ENCODE results near the gene ESPL1. TPM values are rescaled to one million over a fixed set of nuclear protein-coding genes. Genes with fewer than 3 reads are reported as not detected.

ESPL1 gene
- total and polyA plus RNA-seq, 2 experiments from 2014 or later, result 3.3 to 8.5 TPM

DNA sequence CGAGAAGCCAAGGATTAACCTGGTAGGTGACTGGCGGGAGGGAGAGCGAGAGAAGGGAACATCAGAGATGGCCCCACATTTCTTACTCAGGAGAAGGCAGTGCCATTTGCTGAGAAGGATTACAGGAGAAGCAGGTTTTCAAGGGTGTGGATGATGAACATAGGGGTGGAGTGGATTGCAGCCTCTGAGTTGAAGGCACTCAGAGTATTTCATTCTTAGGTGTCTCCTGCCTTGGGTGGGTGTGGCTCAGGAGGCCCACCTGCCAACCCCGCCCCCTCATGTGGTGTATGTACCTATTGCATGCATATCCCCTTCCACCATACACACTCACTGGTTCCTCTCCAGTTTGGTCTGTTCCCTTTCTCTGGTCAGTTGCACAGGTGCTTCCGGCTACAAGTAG is 6.3 kb downstream of the ESPL1 start:
- H3K27ac ChIP-seq, result no peak overlapping the region
- H3K9me2 ChIP-seq (ENCODE audit: insufficient read depth), result no peaks in the 10 kb centered on the region
- WGBS, 2 experiments (ENCODE audit: low coverage in 1 of 2, low lambda C conversion rate in 2 of 2, missing lambda C conversion rate in 2 of 2), result 97% methylated on average over 5 of the region's 5 CpGs
- no peaks in the 10 kb centered on the region for H3F3A ChIP-seq (ENCODE audit: insufficient read depth)
- no peaks in the 10 kb centered on the region for H4K20me1 ChIP-seq (ENCODE audit: insufficient read depth)
- DNase-seq, result no peak
- no peak overlapping the region for H3K4me3 ChIP-seq
- no peak for TF ChIP-seq EZH2 (IDR thresholded peaks at IDR 0.05; ENCODE audit: insufficient read depth, poor library complexity, severe bottlenecking)
- no peak for TF ChIP-seq EZH2phosphoT487 (IDR thresholded peaks at IDR 0.05; ENCODE audit: insufficient read depth, low read depth)
- no peaks in the 10 kb centered on the region for H3K9me3 ChIP-seq (ENCODE audit: low read depth)
- no peak overlapping the region for H3K9ac ChIP-seq
- in situ Hi-C loops (cut with MboI), result no loop called here
- H3K79me2 ChIP-seq (ENCODE audit: insufficient read depth), result peaks cover 25% of the 10 kb centered on the region
- H3K4me2 ChIP-seq (ENCODE audit: unreplicated experiment), result no peak overlapping the region
- no peaks in the 10 kb centered on the region for H3K4me1 ChIP-seq (ENCODE audit: insufficient read depth)
- H3K36me3 ChIP-seq (ENCODE audit: low read depth), result no peaks in the 10 kb centered on the region
- no peaks in the 10 kb centered on the region for H3K27me3 ChIP-seq (replicated peaks; ENCODE audit: insufficient read depth)
- H2AFZ ChIP-seq, result no peak overlapping the region

- 87 to 96% methylated on average over 9 to 11 of the region's 11 CpGs for WGBS, 2 experiments (ENCODE audit: low coverage in 1 of 2, low lambda C conversion rate in 2 of 2, missing lambda C conversion rate in 2 of 2)
- Histone ChIP-seq H4K20me1 (ENCODE audit: insufficient read depth) (no peaks in the 10 kb centered on the region), H3K27me3 (replicated peaks; ENCODE audit: insufficient read depth) (no peaks in the 10 kb centered on the region), H3K9ac (no peak overlapping the region), H3K4me1 (ENCODE audit: insufficient read depth) (no peaks in the 10 kb centered on the region), H2AFZ (no peak overlapping the region), H3K9me3 (ENCODE audit: low read depth) (no peaks in the 10 kb centered on the region), H3K9me2 (ENCODE audit: insufficient read depth) (no peaks in the 10 kb centered on the region), H3K4me2 (ENCODE audit: unreplicated experiment) (no peak overlapping the region), H3F3A (ENCODE audit: insufficient read depth) (no peaks in the 10 kb centered on the region), H3K36me3 (ENCODE audit: low read depth) (no peaks in the 10 kb centered on the region), H3K27ac (no peak overlapping the region), H3K79me2 (ENCODE audit: insufficient read depth) (peaks cover 4% of the 10 kb centered on the region; the same call in 1 of the 2 replicates), H3K4me3 (no peak overlapping the region)
- in situ Hi-C loops (cut with MboI), result no loop called here
- TF ChIP-seq EZH2phosphoT487 (IDR thresholded peaks at IDR 0.05; ENCODE audit: insufficient read depth, low read depth), result no peak
- no peak for DNase-seq
Measured at GRCh38 chr12:53276511-53276910, 8.4 kb downstream of the ESPL1 start.

DNA sequence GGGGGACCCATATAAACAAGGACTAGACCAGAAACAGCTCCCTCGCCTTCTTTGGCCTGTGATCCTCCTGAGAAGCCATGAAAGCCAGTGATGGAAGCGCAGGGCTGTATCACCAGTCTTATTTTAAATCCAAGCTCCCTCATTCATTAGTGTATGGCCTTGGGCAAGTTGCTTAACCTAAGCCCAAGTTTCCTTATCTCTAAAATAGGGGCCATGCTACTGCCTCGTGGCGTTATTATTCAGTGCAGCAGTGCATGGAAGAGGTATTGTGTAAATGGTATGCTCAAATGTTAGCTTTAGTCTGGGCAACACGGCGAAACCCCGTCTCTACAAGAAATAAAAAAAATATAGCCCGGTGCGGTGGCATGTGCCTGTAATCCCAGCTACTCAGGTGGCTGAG is 9.9 kb downstream of the ESPL1 start:
- Histone ChIP-seq H3K4me2 (ENCODE audit: unreplicated experiment) (no peak overlapping the region), H3K4me1 (ENCODE audit: insufficient read depth) (no peaks in the 10 kb centered on the region), H3K27me3 (replicated peaks; ENCODE audit: insufficient read depth) (no peaks in the 10 kb centered on the region), H2AFZ (no peak overlapping the region), H4K20me1 (ENCODE audit: insufficient read depth) (no peaks in the 10 kb centered on the region), H3K9me3 (ENCODE audit: low read depth) (no peaks in the 10 kb centered on the region), H3F3A (ENCODE audit: insufficient read depth) (no peaks in the 10 kb centered on the region), H3K79me2 (ENCODE audit: insufficient read depth) (no peaks in the 10 kb centered on the region), H3K36me3 (ENCODE audit: low read depth) (no peaks in the 10 kb centered on the region), H3K9me2 (ENCODE audit: insufficient read depth) (no peaks in the 10 kb centered on the region), H3K27ac (no peak overlapping the region), H3K4me3 (no peak overlapping the region), H3K9ac (no peak overlapping the region)
- DNase-seq, result no peak
- WGBS, 2 experiments (ENCODE audit: low coverage in 1 of 2, low lambda C conversion rate in 2 of 2, missing lambda C conversion rate in 2 of 2), result 95 to 98% methylated on average over 9 of the region's 9 CpGs
- in situ Hi-C loops (cut with MboI), result no loop called here
- TF ChIP-seq EZH2phosphoT487 (IDR thresholded peaks at IDR 0.05; ENCODE audit: insufficient read depth, low read depth), result no peak
- TF ChIP-seq EZH2 (IDR thresholded peaks at IDR 0.05; ENCODE audit: insufficient read depth, poor library complexity, severe bottlenecking), result no peak

- Histone ChIP-seq H3K36me3 (ENCODE audit: low read depth) (no peaks in the 10 kb centered on the region), H3K9me2 (ENCODE audit: insufficient read depth) (no peaks in the 10 kb centered on the region), H3K27me3 (replicated peaks; ENCODE audit: insufficient read depth) (no peaks in the 10 kb centered on the region), H3K4me1 (ENCODE audit: insufficient read depth) (no peaks in the 10 kb centered on the region), H3K79me2 (ENCODE audit: insufficient read depth) (no peaks in the 10 kb centered on the region), H3K9me3 (ENCODE audit: low read depth) (no peaks in the 10 kb centered on the region), H3F3A (ENCODE audit: insufficient read depth) (no peaks in the 10 kb centered on the region), H3K4me3 (no peak overlapping the region), H3K27ac (no peak overlapping the region), H4K20me1 (ENCODE audit: insufficient read depth) (no peaks in the 10 kb centered on the region), H2AFZ (no peak overlapping the region), H3K4me2 (ENCODE audit: unreplicated experiment) (no peak overlapping the region), H3K9ac (no peak overlapping the region)
- in situ Hi-C loops (cut with MboI), result no loop called here
- DNase-seq, result no peak
- WGBS, 2 experiments (ENCODE audit: low coverage in 1 of 2, low lambda C conversion rate in 2 of 2, missing lambda C conversion rate in 2 of 2), result 88 to 89% methylated on average over 3 of the region's 3 CpGs
- TF ChIP-seq EZH2 (IDR thresholded peaks at IDR 0.05; ENCODE audit: insufficient read depth, poor library complexity, severe bottlenecking) (no peak), EZH2phosphoT487 (IDR thresholded peaks at IDR 0.05; ENCODE audit: insufficient read depth, low read depth) (no peak)
Measured at GRCh38 chr12:53279283-53279869, 11.3 kb downstream of the ESPL1 start.
